Stimulated activated CD4-positive, alpha-beta T cell treated with anti-CD3 and anti-CD28 coated beads, Interleukin-2, amount 100 ng/mL, for 48 hours (primary cell): Measurements from ENCODE around the gene CSF2.

Experiments
- DNase-seq, 2 donors: peaks; one replicate each; pipeline ENCODE4 v3.0.0-alpha.2; 2020

The CSF2 gene

GRCh38 chr5:132073231-132074013, at the start of gene CSF2:
CSF2 (plus strand) TSS chr5:132073789; CDS start chr5:132073824, 35 bp downstream.
- DNase-seq: no peak

- no peak for DNase-seq
Observed at GRCh38 chr5:132024117-132024435, 49.5 kb upstream of the CSF2 start.

- no peak for DNase-seq
Observed at GRCh38 chr5:132024789-132025402, 48.7 kb upstream of the CSF2 start.

GRCh38 chr5:132025403-132025971, 48.1 kb upstream of the CSF2 start:
- DNase-seq: no peak

GRCh38 chr5:132026516-132027008, 47.0 kb upstream of the CSF2 start:
- DNase-seq: no peak

GRCh38 chr5:132027027-132027426, 46.6 kb upstream of the CSF2 start:
- DNase-seq: no peak

GRCh38 chr5:132029609-132030330, 43.8 kb upstream of the CSF2 start:
- no peak for DNase-seq

GRCh38 chr5:132030610-132031009, 43.0 kb upstream of the CSF2 start:
- DNase-seq: no peak

- no peak for DNase-seq
Observed at GRCh38 chr5:132032196-132032595, 41.4 kb upstream of the CSF2 start.

- no peak for DNase-seq
Observed at GRCh38 chr5:132033122-132033521, 40.5 kb upstream of the CSF2 start.

- DNase-seq: no peak
Observed at GRCh38 chr5:132037353-132037752, 36.2 kb upstream of the CSF2 start.

GRCh38 chr5:132044207-132044606, 29.4 kb upstream of the CSF2 start:
- DNase-seq: no peak

- DNase-seq: no peak
Observed at GRCh38 chr5:132046880-132047299, 26.7 kb upstream of the CSF2 start.

GRCh38 chr5:132049093-132049492, 24.5 kb upstream of the CSF2 start:
- no peak for DNase-seq

GRCh38 chr5:132049559-132049958, 24.0 kb upstream of the CSF2 start:
- no peak for DNase-seq

GRCh38 chr5:132050136-132050535, 23.5 kb upstream of the CSF2 start:
- DNase-seq: no peak

- no peak for DNase-seq
Observed at GRCh38 chr5:132050661-132051552, 22.7 kb upstream of the CSF2 start.

- no peak for DNase-seq
Observed at GRCh38 chr5:132052520-132052919, 21.1 kb upstream of the CSF2 start.

GRCh38 chr5:132053483-132053882, 20.1 kb upstream of the CSF2 start:
- no peak for DNase-seq

- no peak for DNase-seq
Observed at GRCh38 chr5:132054031-132054696, 19.4 kb upstream of the CSF2 start.

- DNase-seq: no peak
Observed at GRCh38 chr5:132054697-132055440, 18.7 kb upstream of the CSF2 start.
